Measurements from ENCODE around the gene ACOXL. TPM values are rescaled to one million over a fixed set of nuclear protein-coding genes. Genes with fewer than 3 reads are reported as not detected.

Gene ACOXL
- total and polyA plus RNA-seq, 2 of the 8 experiments (the other 6 are each of a cell fraction or from before 2014, with no cell fraction given), result 11.4 to 20.6 TPM

DNA sequence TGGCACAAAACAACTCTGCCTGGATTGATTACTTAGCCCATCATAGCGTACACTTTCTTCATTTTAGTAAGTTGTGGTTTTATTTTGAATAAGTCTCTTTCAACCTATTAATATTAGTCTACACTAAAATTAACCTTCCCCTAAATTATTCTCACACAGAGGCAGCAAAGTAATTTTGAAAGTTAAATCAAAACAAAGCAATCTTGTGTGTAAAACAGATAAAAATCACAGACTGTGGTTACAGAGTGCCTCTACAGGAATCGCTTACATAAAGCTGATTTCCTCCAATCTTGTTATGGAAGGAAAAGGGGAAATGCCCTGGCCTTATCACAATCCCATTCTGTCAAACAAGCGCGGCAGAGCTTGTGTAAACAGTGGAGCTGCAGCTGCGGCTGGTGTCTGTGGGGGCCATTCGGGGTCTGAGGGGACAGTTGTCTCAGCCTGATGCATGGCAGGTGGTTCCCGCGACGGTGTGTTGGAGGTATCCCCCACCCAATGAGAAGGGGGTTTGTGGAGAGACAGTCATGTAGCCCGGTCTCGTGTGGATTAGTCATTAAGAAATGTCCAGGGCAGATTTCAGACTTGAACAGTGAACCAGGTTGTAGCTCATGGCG is 430.5 kb downstream of the ACOXL start (continued):
- TF ChIP-seq, protein P1, sequence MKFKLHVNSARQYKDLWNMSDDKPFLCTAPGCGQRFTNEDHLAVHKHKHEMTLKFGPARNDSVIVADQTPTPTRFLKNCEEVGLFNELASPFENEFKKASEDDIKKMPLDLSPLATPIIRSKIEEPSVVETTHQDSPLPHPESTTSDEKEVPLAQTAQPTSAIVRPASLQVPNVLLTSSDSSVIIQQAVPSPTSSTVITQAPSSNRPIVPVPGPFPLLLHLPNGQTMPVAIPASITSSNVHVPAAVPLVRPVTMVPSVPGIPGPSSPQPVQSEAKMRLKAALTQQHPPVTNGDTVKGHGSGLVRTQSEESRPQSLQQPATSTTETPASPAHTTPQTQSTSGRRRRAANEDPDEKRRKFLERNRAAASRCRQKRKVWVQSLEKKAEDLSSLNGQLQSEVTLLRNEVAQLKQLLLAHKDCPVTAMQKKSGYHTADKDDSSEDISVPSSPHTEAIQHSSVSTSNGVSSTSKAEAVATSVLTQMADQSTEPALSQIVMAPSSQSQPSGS (IDR thresholded peaks at IDR 0.05; ENCODE audit: low read length), result no peak
- TF ChIP-seq RXRA (IDR thresholded peaks at IDR 0.05; ENCODE audit: insufficient read depth, low read depth, low read length) (no peak), SP1 (IDR thresholded peaks at IDR 0.05; ENCODE audit: low read depth, low read length) (no peak), GABPA (IDR thresholded peaks at IDR 0.05; ENCODE audit: borderline replicate concordance, insufficient read depth, low read length) (no peak), EGR1 (IDR thresholded peaks at IDR 0.05; ENCODE audit: borderline replicate concordance, low read depth, low read length) (no peak)
